ENCODE results near the gene CRELD1. TPM values are rescaled to one million over a fixed set of nuclear protein-coding genes. Genes with fewer than 3 reads are reported as not detected.
"Not testable (repeated sequence)": the region's sequence is repeated elsewhere in the genome, so short reads cannot be mapped to it uniquely, and the experiment has no call there.

CRELD1 gene
- total RNA-seq, 1 donor from 2014 or later = 60.3 TPM

GRCh38 chr3:9897408-9898372, 35.9 kb upstream of the CRELD1 start:
- no peak for DNase-seq (ENCODE audit: low spot score, unreplicated experiment)
- TF ChIP-seq CTCF (IDR thresholded peaks at IDR 0.05; ENCODE audit: unreplicated experiment) = no peak
- Mint-ChIP-seq H3K4me1 (ENCODE audit: low read depth) (peaks cover 30% of the 10 kb centered on the region), H3K36me3 (ENCODE audit: insufficient read depth) (peaks cover 9% of the 10 kb centered on the region), H3K9me3 (ENCODE audit: low read depth) (no peaks in the 10 kb centered on the region), H3K27me3 (no peaks in the 10 kb centered on the region), H3K4me3 (ENCODE audit: low read depth) (no peak overlapping the region), H3K27ac (peak overlapping the region; percentile 81)

GRCh38 chr3:9898467-9899241, 35.0 kb upstream of the CRELD1 start:
- Mint-ChIP-seq H3K4me3 (ENCODE audit: low read depth) (no peak overlapping the region), H3K9me3 (ENCODE audit: low read depth) (no peaks in the 10 kb centered on the region), H3K36me3 (ENCODE audit: insufficient read depth) (peaks cover 6% of the 10 kb centered on the region), H3K27me3 (no peaks in the 10 kb centered on the region), H3K27ac (peak overlapping the region; percentile 81), H3K4me1 (ENCODE audit: low read depth) (peaks cover 35% of the 10 kb centered on the region)
- DNase-seq (ENCODE audit: low spot score, unreplicated experiment) = no peak
- TF ChIP-seq CTCF (IDR thresholded peaks at IDR 0.05; ENCODE audit: unreplicated experiment) = no peak

GRCh38 chr3:9899289-9899791, 34.3 kb upstream of the CRELD1 start:
- Mint-ChIP-seq H3K27me3 (no peaks in the 10 kb centered on the region), H3K9me3 (ENCODE audit: low read depth) (no peaks in the 10 kb centered on the region), H3K36me3 (ENCODE audit: insufficient read depth) (peaks cover 5% of the 10 kb centered on the region), H3K4me3 (ENCODE audit: low read depth) (no peak overlapping the region), H3K4me1 (ENCODE audit: low read depth) (peaks cover 35% of the 10 kb centered on the region), H3K27ac (peak overlapping the region; percentile 20)
- no peak for DNase-seq (ENCODE audit: low spot score, unreplicated experiment)
- no peak for TF ChIP-seq CTCF (IDR thresholded peaks at IDR 0.05; ENCODE audit: unreplicated experiment)

GRCh38 chr3:9900965-9901415, 32.6 kb upstream of the CRELD1 start:
- DNase-seq (ENCODE audit: low spot score, unreplicated experiment); H3K9me3 Mint-ChIP-seq (ENCODE audit: low read depth); H3K4me3 Mint-ChIP-seq (ENCODE audit: low read depth); H3K36me3 Mint-ChIP-seq (ENCODE audit: insufficient read depth); H3K27me3 Mint-ChIP-seq: not testable (repeated sequence)
- Mint-ChIP-seq H3K27ac (peak overlapping the region; percentile 45), H3K4me1 (ENCODE audit: low read depth) (peaks cover 35% of the 10 kb centered on the region)

- Mint-ChIP-seq H3K36me3 (ENCODE audit: insufficient read depth) (no peaks in the 10 kb centered on the region), H3K27me3 (no peaks in the 10 kb centered on the region), H3K4me1 (ENCODE audit: low read depth) (peaks cover 34% of the 10 kb centered on the region), H3K27ac (no peak overlapping the region), H3K9me3 (ENCODE audit: low read depth) (no peaks in the 10 kb centered on the region), H3K4me3 (ENCODE audit: low read depth) (no peak overlapping the region)
- TF ChIP-seq CTCF (IDR thresholded peaks at IDR 0.05; ENCODE audit: unreplicated experiment) = no peak
- DNase-seq (ENCODE audit: low spot score, unreplicated experiment) = no peak
Observed at GRCh38 chr3:9901967-9902366, 31.7 kb upstream of the CRELD1 start.
